Activated CD4-positive, alpha-beta T cell treated with anti-CD3 and anti-CD28 coated beads, Interleukin-2, amount 10 ng/mL, durations not matched to agents 7 days and 5 days (primary cell): Measurements from ENCODE around the gene NKG7. TPM values are rescaled to one million over a fixed set of nuclear protein-coding genes. Genes with fewer than 3 reads are reported as not detected.

Experiments used
- CTCF ChIA-PET: fragments of 350-600 bp; sonication (Branson Sonifier 250); formaldehyde crosslinking; loops from one replicate; lab custom pipeline; 2021; ENCODE audit warnings: antibody characterized with exemption; lab: Charles Lee
- POLR2A ChIA-PET: fragments of 350-600 bp; sonication (Branson Sonifier 250); formaldehyde crosslinking; loops from one replicate; lab custom pipeline; 2021; ENCODE audit warnings: antibody characterized with exemption; lab: Charles Lee
- DNase-seq: peaks from one replicate; pipeline ENCODE4 v3.0.0-alpha.2; 2020
- H3K27ac Mint-ChIP-seq: one replicate; pipeline ENCODE4 v1.8.0; 2021; ENCODE audit warnings: mild to moderate bottlenecking, moderate library complexity, mixed read lengths
- H3K27me3 Mint-ChIP-seq: one replicate; pipeline ENCODE4 v1.8.0; 2021; ENCODE audit warnings: mixed read lengths
- H3K36me3 Mint-ChIP-seq: one replicate; pipeline ENCODE4 v1.8.0; 2021; ENCODE audit warnings: low read depth, mixed read lengths
- H3K4me1 Mint-ChIP-seq: one replicate; pipeline ENCODE4 v1.8.0; 2021; ENCODE audit warnings: mixed read lengths
- H3K4me3 Mint-ChIP-seq: one replicate; pipeline ENCODE4 v1.8.0; 2021; ENCODE audit warnings: mild to moderate bottlenecking, moderate library complexity, mixed read lengths
- H3K9me3 Mint-ChIP-seq: one replicate; pipeline ENCODE4 v1.8.0; 2021; ENCODE audit warnings: mixed read lengths
- total RNA-seq, 2 experiments: library from RNA; stranded (reverse); gene quantifications; one replicate each; pipeline ENCODE4 v1.2.3, GENCODE V29; 2021

Gene NKG7
- total RNA-seq, 2 experiments from 2014 or later, result 67.2 to 71.7 TPM

- POLR2A ChIA-PET, result interaction anchor here (0.7 to 0.8 kb wide), 2 partner anchors 18 to 54 kb away, joined by 3 read pairs; no protein-coding TSS in a partner anchor
- CTCF ChIA-PET, result interaction anchor here (0.6 to 4.3 kb wide), 17 partner anchors 11 to 175 kb away, joined by 3 to 20 read pairs (median 4); partner anchors contain the start of genes C19orf84, ETFB and SIGLEC10
- Mint-ChIP-seq H3K27ac (peak overlapping the region; percentile 68), H3K27me3 (peaks cover 8% of the 10 kb centered on the region), H3K4me3 (peak overlapping the region; percentile 79), H3K36me3 (peaks cover 4% of the 10 kb centered on the region), H3K4me1 (peaks cover 17% of the 10 kb centered on the region), H3K9me3 (no peaks in the 10 kb centered on the region)
- DNase-seq, result peak; percentile 92
Measured at GRCh38 chr19:51339687-51340656, 32.5 kb downstream of the NKG7 start.

GRCh38 chr19:51339313-51339686 is 33.2 kb downstream of the NKG7 start:
- CTCF ChIA-PET, result interaction anchor here (0.8 to 4.3 kb wide), 15 partner anchors 11 to 175 kb away, joined by 3 to 20 read pairs (median 4); partner anchors contain the start of genes C19orf84, ETFB and SIGLEC10
- POLR2A ChIA-PET, result interaction anchor here (0.7 kb wide), 1 partner anchor 55 kb away, joined by 3 read pairs; no protein-coding TSS in a partner anchor
- Mint-ChIP-seq H3K9me3 (no peaks in the 10 kb centered on the region), H3K36me3 (no peaks in the 10 kb centered on the region), H3K27me3 (peaks cover 8% of the 10 kb centered on the region), H3K4me3 (peak overlapping the region; percentile 79), H3K4me1 (peaks cover 17% of the 10 kb centered on the region), H3K27ac (peak overlapping the region; percentile 68)
- no peak for DNase-seq

- CTCF ChIA-PET, result interaction anchor here (0.8 to 4.3 kb wide), 13 partner anchors 10 to 101 kb away, joined by 3 to 20 read pairs (median 4); partner anchors contain the start of genes C19orf84, ETFB and SIGLEC10
- Mint-ChIP-seq H3K27ac (peak overlapping the region; percentile 68), H3K4me1 (peaks cover 17% of the 10 kb centered on the region), H3K4me3 (peak overlapping the region; percentile 79), H3K27me3 (peaks cover 8% of the 10 kb centered on the region), H3K9me3 (no peaks in the 10 kb centered on the region), H3K36me3 (no peaks in the 10 kb centered on the region)
- POLR2A ChIA-PET, result no interaction called here
- DNase-seq, result peak; percentile 90
Measured at GRCh38 chr19:51338563-51339312, 33.7 kb downstream of the NKG7 start.

GRCh38 chr19:51337861-51338562 is 34.4 kb downstream of the NKG7 start:
- POLR2A ChIA-PET, result no interaction called here

GRCh38 chr19:51337141-51337860 is 35.2 kb downstream of the NKG7 start:
- no peaks in the 10 kb centered on the region for H3K36me3 Mint-ChIP-seq
- H3K27ac Mint-ChIP-seq, result no peak overlapping the region
- H3K4me1 Mint-ChIP-seq, result peaks cover 17% of the 10 kb centered on the region
- POLR2A ChIA-PET, result no interaction called here
- H3K4me3 Mint-ChIP-seq, result no peak overlapping the region
- CTCF ChIA-PET, result interaction anchor here (0.9 kb wide), 1 partner anchor 179 kb away, joined by 3 read pairs; no protein-coding TSS in a partner anchor
- no peaks in the 10 kb centered on the region for H3K9me3 Mint-ChIP-seq
- peaks cover 8% of the 10 kb centered on the region for H3K27me3 Mint-ChIP-seq
- DNase-seq, result no peak

More at GRCh38 chr19:51337861-51338562, 34.4 kb downstream of the NKG7 start:
- H3K27me3 Mint-ChIP-seq, result peaks cover 8% of the 10 kb centered on the region
- CTCF ChIA-PET, result interaction anchor here (0.8 to 2.0 kb wide), 2 partner anchors 52 to 101 kb away, joined by 4 read pairs; partner anchors contain the start of gene C19orf84
- peak overlapping the region; percentile 79 for H3K4me3 Mint-ChIP-seq
- no peaks in the 10 kb centered on the region for H3K36me3 Mint-ChIP-seq
- H3K9me3 Mint-ChIP-seq, result no peaks in the 10 kb centered on the region
- no peak overlapping the region for H3K27ac Mint-ChIP-seq
- DNase-seq, result no peak
- H3K4me1 Mint-ChIP-seq, result peaks cover 17% of the 10 kb centered on the region

GRCh38 chr19:51333836-51334460 is 38.5 kb downstream of the NKG7 start:
- Mint-ChIP-seq H3K9me3 (peaks cover 2% of the 10 kb centered on the region), H3K4me3 (no peak overlapping the region), H3K4me1 (peaks cover 4% of the 10 kb centered on the region), H3K27ac (no peak overlapping the region), H3K36me3 (no peaks in the 10 kb centered on the region), H3K27me3 (peaks cover 6% of the 10 kb centered on the region)
- no peak for DNase-seq
- ChIA-PET CTCF (interaction anchor here (0.8 to 1.2 kb wide), 2 partner anchors 74 to 233 kb away, joined by 4 read pairs; no protein-coding TSS in a partner anchor), POLR2A (no interaction called here)

- Mint-ChIP-seq H3K4me3 (no peak overlapping the region), H3K27ac (no peak overlapping the region), H3K4me1 (peaks cover 3% of the 10 kb centered on the region), H3K27me3 (peaks cover 14% of the 10 kb centered on the region), H3K36me3 (no peaks in the 10 kb centered on the region), H3K9me3 (peaks cover 2% of the 10 kb centered on the region)
- POLR2A ChIA-PET, result no interaction called here
- CTCF ChIA-PET, result no interaction called here
- no peak for DNase-seq
Measured at GRCh38 chr19:51331716-51332115, 40.7 kb downstream of the NKG7 start.

GRCh38 chr19:51331193-51331592 is 41.3 kb downstream of the NKG7 start:
- Mint-ChIP-seq H3K27me3 (peaks cover 17% of the 10 kb centered on the region), H3K27ac (no peak overlapping the region), H3K4me3 (no peak overlapping the region), H3K9me3 (peaks cover 2% of the 10 kb centered on the region), H3K4me1 (peaks cover 3% of the 10 kb centered on the region), H3K36me3 (no peaks in the 10 kb centered on the region)
- DNase-seq, result no peak
- CTCF ChIA-PET, result no interaction called here
- POLR2A ChIA-PET, result no interaction called here

GRCh38 chr19:51330366-51330765 is 42.1 kb downstream of the NKG7 start:
- H3K4me1 Mint-ChIP-seq, result peaks cover 5% of the 10 kb centered on the region
- no peak for DNase-seq
- peaks cover 2% of the 10 kb centered on the region for H3K9me3 Mint-ChIP-seq
- H3K4me3 Mint-ChIP-seq, result no peak overlapping the region
- POLR2A ChIA-PET, result no interaction called here
- no peaks in the 10 kb centered on the region for H3K36me3 Mint-ChIP-seq
- peaks cover 25% of the 10 kb centered on the region for H3K27me3 Mint-ChIP-seq
- CTCF ChIA-PET, result no interaction called here
- no peak overlapping the region for H3K27ac Mint-ChIP-seq

- Mint-ChIP-seq H3K27me3 (peaks cover 30% of the 10 kb centered on the region), H3K9me3 (peaks cover 2% of the 10 kb centered on the region), H3K36me3 (no peaks in the 10 kb centered on the region), H3K4me3 (no peak overlapping the region), H3K27ac (no peak overlapping the region), H3K4me1 (peaks cover 5% of the 10 kb centered on the region)
- no peak for DNase-seq
- ChIA-PET CTCF (interaction anchor here (1.1 kb wide), 1 partner anchor 109 kb away, joined by 3 read pairs; no protein-coding TSS in a partner anchor), POLR2A (no interaction called here)
Measured at GRCh38 chr19:51329411-51329810, 43.0 kb downstream of the NKG7 start.
